ENCODE data around the gene SEMA7A.

- TF ChIP-seq CTCF (IDR thresholded peaks at IDR 0.05): no peak
- TF ChIP-seq POLR2A (IDR thresholded peaks at IDR 0.05): no peak
These were observed 16.5 kb downstream of the SEMA7A start for GRCh38 chr15:74417225-74417624.
